BLaER1 (cell line): Measurements from ENCODE around the gene NUAK2.

Experiments
- H3K27ac ChIP-seq: shearing (Covaris generic); formaldehyde crosslinking; 2 replicates; pipeline ENCODE4 v1.8.1; 2022
- H3K27me3 ChIP-seq: shearing (Covaris generic); formaldehyde crosslinking; 2 replicates; pipeline ENCODE4 v1.8.1; 2022
- H3K36me3 ChIP-seq: shearing (Covaris generic); formaldehyde crosslinking; 2 replicates; pipeline ENCODE4 v1.8.1; 2022
- H3K4me1 ChIP-seq: shearing (Covaris generic); formaldehyde crosslinking; 2 replicates; pipeline ENCODE4 v1.8.1; 2022
- H3K4me2 ChIP-seq: shearing (Covaris generic); formaldehyde crosslinking; 2 replicates; pipeline ENCODE4 v1.8.1; 2022
- H3K4me3 ChIP-seq: shearing (Covaris generic); formaldehyde crosslinking; 2 replicates; pipeline ENCODE4 v1.8.1; 2022
- H3K9ac ChIP-seq: shearing (Covaris generic); formaldehyde crosslinking; 2 replicates; pipeline ENCODE4 v1.8.1; 2022
- H3K9me3 ChIP-seq: shearing (Covaris generic); formaldehyde crosslinking; 2 replicates; pipeline ENCODE4 v1.8.1; 2022
- H4K20me1 ChIP-seq: shearing (Covaris generic); formaldehyde crosslinking; 2 replicates; pipeline ENCODE4 v1.8.1; 2022
- Cebpa-rat ChIP-seq: shearing (Covaris generic); IDR thresholded peaks from 2 replicates; pipeline ENCODE4 v1.8.1; 2022

The NUAK2 gene

GRCh38 chr1:205259998-205260397 lies 61.5 kb downstream of the NUAK2 start:
- peaks cover 23% of the 10 kb centered on the region; the same call in 1 of the 2 replicates for H4K20me1 ChIP-seq
- H3K27ac ChIP-seq, result no peak overlapping the region
- no peak overlapping the region for H3K9ac ChIP-seq
- H3K36me3 ChIP-seq, result no peaks in the 10 kb centered on the region
- H3K27me3 ChIP-seq, result peaks cover 24% of the 10 kb centered on the region
- H3K4me2 ChIP-seq, result no peak overlapping the region
- no peak for TF ChIP-seq Cebpa-rat
- peaks cover 24% of the 10 kb centered on the region for H3K4me1 ChIP-seq
- no peaks in the 10 kb centered on the region for H3K9me3 ChIP-seq
- H3K4me3 ChIP-seq, result no peak overlapping the region

- Histone ChIP-seq H3K4me2 (no peak overlapping the region), H3K9ac (no peak overlapping the region), H3K27ac (no peak overlapping the region), H3K27me3 (peaks cover 24% of the 10 kb centered on the region), H3K4me3 (no peak overlapping the region), H3K36me3 (no peaks in the 10 kb centered on the region), H3K9me3 (no peaks in the 10 kb centered on the region), H3K4me1 (peaks cover 24% of the 10 kb centered on the region), H4K20me1 (peaks cover 23% of the 10 kb centered on the region; the same call in 1 of the 2 replicates)
- no peak for TF ChIP-seq Cebpa-rat
These were observed 62.2 kb downstream of the NUAK2 start for GRCh38 chr1:205259324-205259832.

- H4K20me1 ChIP-seq, result peaks cover 23% of the 10 kb centered on the region; the same call in 1 of the 2 replicates
- H3K9ac ChIP-seq, result no peak overlapping the region
- TF ChIP-seq Cebpa-rat, result no peak
- no peak overlapping the region for H3K27ac ChIP-seq
- peaks cover 24% of the 10 kb centered on the region for H3K4me1 ChIP-seq
- H3K9me3 ChIP-seq, result no peaks in the 10 kb centered on the region
- peaks cover 24% of the 10 kb centered on the region for H3K27me3 ChIP-seq
- no peaks in the 10 kb centered on the region for H3K36me3 ChIP-seq
- no peak overlapping the region for H3K4me2 ChIP-seq
- no peak overlapping the region for H3K4me3 ChIP-seq
These were observed 62.8 kb downstream of the NUAK2 start for GRCh38 chr1:205258719-205259118.

GRCh38 chr1:205258261-205258691 lies 63.3 kb downstream of the NUAK2 start:
- H3K4me1 ChIP-seq, result peaks cover 23% of the 10 kb centered on the region

GRCh38 chr1:205257735-205258134 lies 63.8 kb downstream of the NUAK2 start:
- Histone ChIP-seq H3K27ac (no peak overlapping the region), H3K4me2 (no peak overlapping the region), H3K36me3 (no peaks in the 10 kb centered on the region), H3K9me3 (no peaks in the 10 kb centered on the region), H4K20me1 (peaks cover 16% of the 10 kb centered on the region; the same call in 1 of the 2 replicates), H3K4me1 (peaks cover 17% of the 10 kb centered on the region), H3K27me3 (peaks cover 16% of the 10 kb centered on the region), H3K4me3 (no peak overlapping the region), H3K9ac (no peak overlapping the region)
- TF ChIP-seq Cebpa-rat, result no peak

More at GRCh38 chr1:205258261-205258691, 63.3 kb downstream of the NUAK2 start:
- TF ChIP-seq Cebpa-rat, result no peak
- H3K27ac ChIP-seq, result no peak overlapping the region
- no peak overlapping the region for H3K4me3 ChIP-seq
- peaks cover 21% of the 10 kb centered on the region for H3K27me3 ChIP-seq
- no peaks in the 10 kb centered on the region for H3K9me3 ChIP-seq
- H3K4me2 ChIP-seq, result no peak overlapping the region
- no peaks in the 10 kb centered on the region for H3K36me3 ChIP-seq
- no peak overlapping the region for H3K9ac ChIP-seq
- H4K20me1 ChIP-seq, result peaks cover 21% of the 10 kb centered on the region; the same call in 1 of the 2 replicates

GRCh38 chr1:205256951-205257625 lies 64.5 kb downstream of the NUAK2 start:
- H3K4me3 ChIP-seq, result no peak overlapping the region
- no peaks in the 10 kb centered on the region for H3K36me3 ChIP-seq
- peaks cover 9% of the 10 kb centered on the region; the same call in 1 of the 2 replicates for H4K20me1 ChIP-seq
- TF ChIP-seq Cebpa-rat, result no peak
- no peak overlapping the region for H3K9ac ChIP-seq
- peaks cover 15% of the 10 kb centered on the region for H3K4me1 ChIP-seq
- no peaks in the 10 kb centered on the region for H3K9me3 ChIP-seq
- no peak overlapping the region for H3K4me2 ChIP-seq
- peaks cover 9% of the 10 kb centered on the region for H3K27me3 ChIP-seq
- H3K27ac ChIP-seq, result no peak overlapping the region

GRCh38 chr1:205255941-205256780 lies 65.4 kb downstream of the NUAK2 start:
- Histone ChIP-seq H3K27me3 (peaks cover under 1% of the 10 kb centered on the region; the same call in 1 of the 2 replicates), H3K27ac (no peak overlapping the region), H3K9ac (no peak overlapping the region)

More at GRCh38 chr1:205255941-205256780, 65.4 kb downstream of the NUAK2 start:
- H3K4me1 ChIP-seq, result peaks cover 7% of the 10 kb centered on the region; the same call in 1 of the 2 replicates
- no peaks in the 10 kb centered on the region for H4K20me1 ChIP-seq
- H3K4me3 ChIP-seq, result no peak overlapping the region
- no peak for TF ChIP-seq Cebpa-rat
- no peaks in the 10 kb centered on the region for H3K36me3 ChIP-seq
- H3K9me3 ChIP-seq, result no peaks in the 10 kb centered on the region
- no peak overlapping the region; the same call in 1 of the 2 replicates for H3K4me2 ChIP-seq
